HS-5 (cell line): ENCODE data around the gene HIVEP2.

Experiments used
- DNase-seq: peaks from one replicate; pipeline ENCODE4 v3.0.0-alpha.2; 2012; ENCODE audit warnings: low read depth

HIVEP2 gene

GRCh38 chr6:142863981-142864380, 81.0 kb downstream of the HIVEP2 start:
- no peak for DNase-seq

- DNase-seq = no peak
Measured at GRCh38 chr6:142861711-142862110, 83.3 kb downstream of the HIVEP2 start.

DNA sequence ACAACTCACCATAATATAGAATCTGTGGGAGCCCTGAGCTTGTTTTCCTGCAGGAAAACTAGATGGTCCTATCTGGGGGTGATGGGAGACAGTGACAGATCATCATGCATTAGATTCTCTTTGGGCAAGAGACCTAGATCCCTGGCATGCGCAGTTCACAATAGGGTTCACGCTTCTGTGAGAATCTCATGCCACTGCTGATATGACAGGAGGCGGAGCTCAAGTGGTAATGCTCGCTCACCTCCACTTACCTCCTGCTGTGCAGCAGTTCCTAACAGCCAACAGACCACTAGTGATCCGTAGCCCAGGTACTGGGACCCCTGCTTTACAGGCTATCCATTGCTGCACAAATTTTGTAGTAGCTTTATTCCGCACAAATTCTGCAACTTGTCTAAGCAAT, 84.5 kb downstream of the HIVEP2 start:
- DNase-seq = no peak

DNA sequence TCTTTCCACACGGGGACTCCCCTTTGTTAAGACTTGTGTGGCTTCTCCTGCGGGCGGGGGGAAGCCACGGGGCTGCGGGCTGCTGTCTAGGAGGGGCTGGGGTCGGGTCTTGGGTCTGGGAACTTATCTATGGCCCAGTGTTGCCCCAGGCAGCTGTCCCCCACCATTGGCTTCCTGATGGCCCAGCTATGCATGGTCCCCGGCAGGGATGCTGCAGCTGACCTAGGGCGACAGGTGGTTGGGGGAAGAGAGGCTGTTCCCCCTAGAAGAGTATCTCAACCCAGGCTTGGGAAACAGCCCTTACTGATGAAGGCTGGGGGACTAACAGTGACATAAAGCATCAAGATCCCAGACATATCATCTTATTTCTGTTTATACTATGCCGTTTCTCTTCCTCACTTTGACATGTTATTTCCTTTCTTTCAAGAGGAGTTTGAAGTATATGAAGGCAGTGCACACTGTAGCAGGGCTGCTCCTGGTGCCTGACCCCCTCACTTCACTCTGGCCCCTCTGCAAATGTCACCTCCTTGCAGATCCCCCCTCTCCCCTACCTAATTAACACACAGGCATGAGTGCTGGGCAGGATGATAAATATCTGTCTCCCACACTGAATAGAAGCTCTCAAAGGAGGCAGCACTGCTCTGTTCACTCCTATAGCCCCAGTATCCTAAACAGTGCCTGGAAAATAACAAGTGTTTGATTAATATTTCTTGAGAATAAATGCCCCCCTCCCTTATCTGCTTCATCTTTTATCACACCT, 87.0 kb downstream of the HIVEP2 start:
- DNase-seq = no peak

DNA sequence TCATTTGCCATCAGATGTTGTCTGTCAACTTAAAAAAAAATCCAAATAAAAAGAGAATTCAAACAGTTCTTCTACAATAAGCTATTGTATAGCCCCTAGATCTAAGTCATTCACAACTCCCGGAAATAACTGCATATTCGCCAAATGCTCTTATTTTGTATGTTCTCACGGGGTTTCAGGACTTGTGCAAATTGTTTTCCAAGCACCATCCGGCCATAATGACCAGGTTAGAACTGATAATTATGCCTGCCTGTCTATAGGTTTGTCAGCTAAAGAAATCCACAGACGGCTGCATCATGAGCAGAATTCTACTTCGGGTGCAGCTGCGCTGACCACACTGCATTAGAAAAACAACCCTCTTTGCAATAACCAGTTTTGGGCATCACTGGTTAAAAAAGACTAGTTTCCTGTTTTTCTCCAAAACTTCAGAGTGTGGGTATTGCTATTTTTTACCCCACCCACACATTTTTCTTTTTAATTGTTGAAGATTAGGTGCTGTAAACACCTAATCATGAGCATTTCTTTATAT, 87.7 kb downstream of the HIVEP2 start:
- DNase-seq = no peak

GRCh38 chr6:142856624-142857232, 88.2 kb downstream of the HIVEP2 start:
- DNase-seq = no peak

GRCh38 chr6:142855893-142856623, 88.9 kb downstream of the HIVEP2 start:
- no peak for DNase-seq

DNA sequence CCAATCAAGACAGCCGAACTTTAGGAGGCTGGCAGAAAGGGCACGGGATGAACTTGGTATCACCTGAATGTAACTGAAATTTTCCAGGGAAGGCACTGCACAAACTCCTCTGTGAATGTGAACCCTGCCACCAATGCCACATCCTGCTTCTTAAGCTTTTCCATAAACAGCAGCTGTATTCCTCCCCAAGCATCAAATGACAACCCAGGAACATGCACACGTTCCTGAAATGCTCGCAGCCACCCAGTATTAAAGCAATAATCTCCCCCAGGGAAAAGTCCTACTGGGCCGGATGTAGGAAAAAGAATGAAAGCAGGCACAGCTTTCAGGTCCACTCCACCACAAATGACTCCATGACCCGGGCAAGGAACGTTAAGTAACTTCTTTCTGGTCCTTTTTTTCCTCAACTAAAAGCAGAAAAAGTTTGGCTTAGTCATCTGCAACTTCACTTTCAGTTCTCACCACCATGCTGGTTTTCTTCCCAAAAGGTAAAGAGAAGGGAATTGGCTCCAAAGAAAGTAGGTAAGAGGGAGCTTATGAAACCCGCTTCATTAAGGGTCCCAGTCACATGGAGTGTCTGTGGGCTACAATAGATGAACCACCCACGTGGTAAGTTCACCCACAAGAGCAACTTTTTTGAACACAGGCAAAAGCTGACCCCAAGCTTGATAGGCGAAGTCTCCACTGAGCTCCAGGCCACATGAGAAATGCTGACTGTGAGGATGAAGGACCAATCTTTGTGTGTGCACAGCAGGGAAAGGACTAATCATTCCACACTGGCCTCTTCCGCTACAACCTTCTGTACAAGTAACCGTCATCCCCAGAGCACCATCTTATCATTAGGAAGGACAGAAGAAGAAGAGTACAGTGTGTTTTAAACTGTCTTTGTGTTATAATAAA, 90.1 kb downstream of the HIVEP2 start:
- no peak for DNase-seq

- DNase-seq = no peak
Measured at GRCh38 chr6:142853244-142854180, 91.5 kb downstream of the HIVEP2 start.

GRCh38 chr6:142851601-142852000, 93.4 kb downstream of the HIVEP2 start:
- no peak for DNase-seq

DNA sequence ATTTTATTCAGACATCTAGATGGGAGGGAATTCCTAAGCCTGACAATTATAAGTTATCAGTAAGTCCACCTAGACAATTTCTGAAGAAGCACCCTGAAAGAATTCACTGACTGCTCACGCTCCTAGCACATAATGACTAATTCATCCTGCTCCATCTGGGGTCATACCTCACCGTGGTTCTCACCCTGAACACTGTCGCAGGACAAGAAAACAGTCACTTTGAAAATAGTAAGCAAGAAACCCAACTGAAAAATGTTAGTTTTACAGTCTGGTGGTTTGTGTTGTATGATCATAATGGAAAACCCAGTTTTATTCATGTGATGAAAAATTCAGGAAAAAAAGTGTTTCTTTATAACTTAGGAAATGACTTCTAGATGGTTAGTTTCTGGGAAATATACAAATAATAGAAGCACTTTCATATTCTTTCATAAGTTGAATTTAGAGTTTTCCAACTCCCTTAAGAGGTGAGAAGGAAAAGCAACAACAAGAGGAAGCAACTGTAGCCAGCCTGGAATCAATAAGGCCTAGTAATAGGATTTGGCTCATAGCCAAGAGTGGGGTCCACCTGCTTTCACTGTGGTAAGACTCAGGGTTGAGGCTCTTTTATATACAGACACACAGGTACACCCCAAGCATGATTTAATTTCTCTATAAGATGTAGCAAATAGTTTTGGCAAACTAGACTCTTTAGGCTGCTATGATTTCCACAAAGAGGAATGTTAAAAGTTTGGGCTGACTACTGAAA, 94.1 kb downstream of the HIVEP2 start:
- DNase-seq = no peak

DNA sequence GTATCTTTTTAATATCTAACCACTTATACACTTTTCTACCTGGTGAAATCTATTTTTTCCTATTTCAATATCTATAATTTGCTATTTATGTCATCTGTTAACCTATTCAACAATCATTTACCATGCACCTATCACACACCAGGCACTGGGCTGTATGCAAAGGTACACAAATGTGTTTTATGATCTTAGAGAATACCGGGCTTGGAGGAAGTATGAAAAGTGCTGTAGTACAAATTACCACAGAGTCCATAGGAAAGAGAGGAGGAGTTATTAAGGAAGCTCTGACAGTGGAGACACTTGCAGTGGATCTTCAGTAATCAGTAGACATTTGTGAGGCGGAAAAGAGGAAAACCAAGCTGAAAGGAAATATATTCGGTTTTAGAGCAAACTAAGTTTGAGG, 96.0 kb downstream of the HIVEP2 start:
- no peak for DNase-seq

DNA sequence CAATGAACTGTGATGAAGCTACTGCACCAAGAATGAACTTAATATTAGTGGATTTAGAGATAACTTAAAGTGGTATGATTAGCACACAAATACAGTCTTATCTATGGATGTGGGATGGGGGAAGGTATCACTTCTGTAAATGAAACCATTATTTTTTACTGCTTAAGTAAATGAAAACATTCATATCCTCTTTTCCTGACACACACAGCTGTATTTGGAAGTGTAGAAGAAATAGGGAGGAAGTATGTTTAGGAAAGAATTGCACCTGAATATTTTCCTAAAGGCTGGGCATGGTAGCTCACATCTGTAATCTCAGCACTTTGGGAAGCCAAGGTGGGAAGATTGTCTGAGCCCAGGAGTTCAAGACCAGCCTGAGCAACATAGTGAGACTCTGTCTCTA, 96.8 kb downstream of the HIVEP2 start:
- DNase-seq = no peak

DNA sequence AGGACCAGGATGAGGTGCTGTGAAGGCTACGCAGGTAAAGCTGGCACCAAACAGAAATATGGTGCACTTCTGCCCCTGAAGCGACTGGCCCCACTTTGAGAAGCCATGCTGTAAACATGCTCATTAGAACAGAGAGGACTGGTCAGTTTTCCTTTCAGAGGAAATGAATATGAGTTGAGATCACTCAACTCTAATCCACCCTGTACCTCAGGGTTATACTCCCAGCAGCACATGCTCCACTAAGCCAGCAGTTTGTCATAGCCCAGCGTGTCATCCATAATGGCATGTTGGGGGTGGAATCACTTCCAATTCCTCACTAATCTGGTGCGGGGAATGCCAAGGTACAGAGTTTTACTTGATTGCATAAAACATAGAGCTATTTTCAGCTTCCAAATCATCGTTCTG, 98.1 kb downstream of the HIVEP2 start:
- DNase-seq = no peak

GRCh38 chr6:142846459-142846831, 98.5 kb downstream of the HIVEP2 start:
- no peak for DNase-seq

GRCh38 chr6:142845624-142846458, 99.1 kb downstream of the HIVEP2 start:
- no peak for DNase-seq

DNA sequence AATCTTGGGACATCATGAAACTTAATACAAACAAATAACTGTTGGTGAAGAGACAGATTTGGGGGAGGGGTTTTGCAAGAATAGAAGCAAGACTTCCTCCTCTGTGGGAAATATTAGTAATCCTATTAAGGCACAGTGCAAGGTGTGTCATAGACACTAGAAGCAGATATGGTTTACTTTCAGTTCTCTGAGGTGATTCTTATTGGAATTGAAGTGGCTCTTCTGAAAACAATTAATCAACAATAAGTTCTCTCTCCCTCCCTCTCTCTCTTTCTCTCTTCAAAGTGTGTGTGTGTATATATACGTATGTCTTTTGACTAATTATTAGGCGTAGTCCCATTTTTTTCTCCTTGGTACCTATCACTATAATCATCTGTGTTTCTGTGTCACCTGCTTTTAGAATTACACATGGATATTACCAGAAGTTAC, 99.8 kb downstream of the HIVEP2 start:
- DNase-seq = no peak

DNA sequence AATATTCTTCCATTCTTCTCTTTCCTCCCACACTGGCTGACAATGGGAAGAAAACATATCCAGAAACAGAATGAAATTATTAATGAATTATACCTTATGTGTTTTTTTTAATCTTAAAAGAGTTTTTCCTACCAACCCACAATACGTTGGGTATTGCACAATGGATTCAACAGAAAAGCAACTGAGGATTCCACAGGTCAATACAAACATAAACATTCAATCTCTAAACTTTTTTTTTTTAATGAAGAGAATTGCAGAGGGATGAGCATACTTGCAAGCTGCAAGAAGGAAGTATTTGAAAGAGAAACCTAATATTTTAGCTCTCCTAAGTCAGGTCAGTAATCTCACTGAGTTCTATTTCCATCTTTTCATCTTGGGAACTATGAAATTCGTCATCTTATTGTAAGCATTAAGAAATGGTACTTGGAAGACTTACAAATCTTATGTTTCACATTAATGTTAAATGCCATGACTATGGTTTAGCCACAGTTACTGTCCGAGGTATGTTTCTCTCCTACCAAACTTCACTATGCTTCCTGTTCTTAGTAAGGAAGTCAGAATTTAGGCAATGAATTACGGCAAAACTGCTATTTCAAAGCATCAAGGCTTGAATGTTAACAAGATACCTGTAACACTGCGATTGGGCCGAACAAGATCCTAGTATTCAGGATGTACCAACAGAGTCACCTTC, 100.8 kb downstream of the HIVEP2 start:
- no peak for DNase-seq

DNA sequence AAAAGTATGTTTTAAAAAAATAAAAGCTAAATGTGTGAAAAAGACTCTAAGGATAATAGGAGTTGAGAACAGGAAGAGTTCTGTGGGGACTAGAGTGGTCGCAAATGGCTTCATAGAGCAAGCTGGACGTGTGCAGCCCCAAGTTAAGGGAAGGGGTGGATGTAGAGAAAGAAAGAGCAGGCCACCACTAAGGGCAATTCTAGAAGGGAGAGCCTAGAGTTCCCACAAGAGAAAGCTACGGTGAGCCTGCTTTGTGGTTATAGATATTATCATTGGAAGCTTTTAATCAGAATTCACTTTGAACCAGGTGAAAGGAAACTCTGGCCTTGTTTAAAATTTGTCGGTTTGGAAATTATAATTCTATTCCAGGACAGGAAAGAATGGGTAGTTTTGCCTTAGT, 101.6 kb downstream of the HIVEP2 start:
- no peak for DNase-seq
